ENCODE data around the gene CATSPERE.

GRCh38 chr1:244651956-244652622 is 191.0 kb downstream of the CATSPERE start:
- TF ChIP-seq CTCF (IDR thresholded peaks at IDR 0.05) (no peak), POLR2AphosphoS5 (IDR thresholded peaks at IDR 0.05) (no peak), POLR2A (IDR thresholded peaks at IDR 0.05) (no peak)
